GM08714 (cell line): ENCODE data around the gene DLX6.
A peak's percentile ranks its signal among the peaks of the same experiment; 100 is the strongest.
"Not testable (repeated sequence)": the region's sequence is repeated elsewhere in the genome, so short reads cannot be mapped to it uniquely, and the experiment has no call there.

ENCODE experiments used
- H3K4me3 ChIP-seq: fragments of 200-500 bp; sonication (Bioruptor generic); 2 replicates; pipeline ENCODE4 v1.5.1; 2014; ENCODE audit warnings: mild to moderate bottlenecking, low read length, inconsistent platforms
- ZNF274 ChIP-seq: IDR thresholded peaks from 2 replicates; pipeline ENCODE4 v1.6.1; 2012; ENCODE audit warnings: mild to moderate bottlenecking, low read depth, low read length

DLX6 gene

DNA sequence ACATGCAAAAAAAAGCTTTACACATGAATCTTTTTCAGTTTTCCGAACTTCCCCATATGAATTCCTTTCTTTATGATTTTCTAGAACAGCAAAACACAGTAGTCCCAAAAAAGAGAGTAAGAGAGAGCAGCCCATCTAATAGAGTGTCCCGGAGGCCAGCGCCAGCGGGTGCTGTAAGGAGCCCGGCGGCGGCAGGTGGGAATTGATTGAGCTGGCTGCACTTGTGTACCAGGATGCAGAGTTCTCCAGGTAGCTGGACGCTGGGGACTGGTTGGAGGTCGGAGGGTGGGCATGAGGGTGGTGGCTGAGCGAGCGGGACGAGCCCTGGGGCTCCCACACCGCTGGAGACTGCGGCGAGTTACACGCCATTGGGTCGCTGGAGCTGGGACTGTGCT, 15.2 kb downstream of the DLX6 start:
- no peak for TF ChIP-seq ZNF274
- no peak overlapping the region for H3K4me3 ChIP-seq

DNA sequence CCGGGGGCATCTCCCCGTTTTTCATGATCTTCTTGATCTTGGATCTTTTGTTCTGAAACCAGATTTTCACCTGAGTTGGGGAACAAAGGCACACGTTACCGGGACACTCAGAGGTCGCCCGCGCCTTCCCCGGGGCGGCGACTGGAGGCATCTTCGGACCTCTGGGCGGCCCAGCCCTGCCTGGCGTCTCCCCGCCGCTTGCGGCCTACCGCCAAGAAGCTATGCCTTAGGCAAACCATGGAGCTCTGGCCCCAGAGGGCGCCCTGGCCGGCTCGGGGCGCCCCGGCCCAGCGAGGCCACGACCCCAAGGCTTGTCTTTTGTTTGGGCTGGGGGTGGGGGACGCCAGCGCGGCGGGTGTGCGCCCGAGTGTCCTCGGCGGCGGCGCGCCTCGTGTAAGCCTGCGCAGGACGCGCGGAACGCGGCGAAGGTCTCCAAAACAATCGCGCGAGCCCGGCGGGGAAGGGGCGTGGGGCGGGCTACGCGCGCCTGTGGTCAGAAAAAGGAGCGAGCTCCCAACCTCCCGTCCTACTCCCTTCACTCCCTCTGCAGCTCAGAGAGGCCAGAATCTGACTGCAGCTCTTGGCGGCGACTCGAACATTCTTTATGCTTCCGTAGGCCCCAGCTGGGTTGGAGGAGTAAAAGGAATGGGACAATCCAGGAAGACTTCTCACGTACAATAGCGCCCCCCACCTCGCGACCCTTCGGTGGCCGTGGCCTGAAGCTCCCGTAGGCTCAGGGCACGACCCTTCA, 15.8 kb downstream of the DLX6 start:
- TF ChIP-seq ZNF274, result no peak
- no peak overlapping the region for H3K4me3 ChIP-seq

DNA sequence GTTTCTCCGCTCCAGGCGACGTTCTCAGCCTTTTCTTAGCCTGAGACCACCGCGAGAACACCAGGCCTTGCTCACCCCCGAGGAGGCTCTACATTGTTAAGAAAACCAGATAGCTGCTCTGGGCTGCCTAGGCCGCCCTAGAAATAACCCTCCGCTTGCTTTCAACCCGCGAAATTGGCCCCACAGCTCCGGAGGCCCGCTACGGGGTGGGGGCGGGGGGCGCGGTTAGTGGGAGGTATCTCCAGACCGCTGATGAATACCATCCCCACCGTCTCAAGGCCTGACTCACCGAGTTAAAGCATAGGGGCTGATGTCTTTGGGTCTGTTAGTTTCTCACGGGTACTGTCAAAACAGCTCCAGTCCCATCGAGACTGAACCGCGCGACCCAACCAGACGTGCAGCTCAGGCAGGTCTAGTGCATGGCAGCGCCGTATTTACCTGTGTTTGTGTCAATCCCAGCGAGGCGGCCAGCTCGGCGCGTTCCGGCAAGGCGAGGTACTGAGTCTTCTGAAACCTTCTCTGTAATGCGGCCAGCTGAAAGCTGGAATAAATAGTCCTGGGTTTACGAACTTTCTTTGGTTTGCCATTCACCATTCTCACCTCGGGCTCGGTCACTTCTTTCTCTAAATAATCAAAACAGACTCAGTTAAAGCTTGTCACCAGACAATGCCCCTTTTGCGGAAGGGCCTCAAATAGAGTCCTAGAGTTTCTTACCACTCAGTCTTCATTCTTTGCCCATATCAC, 16.6 kb downstream of the DLX6 start:
- no peak for TF ChIP-seq ZNF274
- H3K4me3 ChIP-seq, result no peak overlapping the region

DNA sequence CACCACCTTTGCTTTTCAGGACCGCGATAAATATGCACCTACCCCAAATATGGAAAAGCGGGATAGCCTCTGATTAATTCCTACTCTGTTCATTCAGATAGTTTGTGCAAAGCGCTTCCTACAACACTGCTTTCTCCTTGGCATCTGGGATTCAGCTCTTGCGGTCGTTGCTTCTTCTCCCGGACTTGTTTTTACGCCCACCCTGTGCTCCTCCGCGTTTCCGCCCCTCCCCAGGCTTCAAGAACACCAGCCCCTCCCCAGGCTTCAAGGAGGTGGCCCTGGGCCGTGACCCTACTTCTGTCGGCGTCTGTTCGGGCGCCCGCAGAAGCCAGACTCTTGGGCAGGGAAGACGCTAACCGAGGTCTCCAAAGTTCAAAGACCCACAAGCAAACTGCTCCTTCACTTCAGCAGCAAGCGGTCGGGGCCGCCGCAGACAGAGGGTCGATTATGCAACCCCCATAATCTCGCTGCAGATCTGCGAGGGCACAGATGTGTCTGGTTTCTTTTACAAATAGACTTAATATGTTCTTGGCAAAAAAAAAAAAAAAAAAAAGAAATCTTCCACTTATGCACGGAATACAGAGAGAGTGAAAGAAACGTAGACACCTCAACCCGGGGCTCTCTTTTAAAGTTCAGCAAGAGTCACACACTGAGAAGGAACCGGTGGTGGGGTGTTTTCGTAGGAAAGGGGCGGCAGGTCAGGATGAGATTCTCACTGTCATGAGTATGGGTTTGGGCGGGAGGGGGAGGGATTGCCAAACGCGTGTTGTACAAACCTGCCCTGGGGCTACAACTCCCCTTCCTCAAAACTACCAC, 17.3 kb downstream of the DLX6 start:
- H3K4me3 ChIP-seq, result no peak overlapping the region

DNA sequence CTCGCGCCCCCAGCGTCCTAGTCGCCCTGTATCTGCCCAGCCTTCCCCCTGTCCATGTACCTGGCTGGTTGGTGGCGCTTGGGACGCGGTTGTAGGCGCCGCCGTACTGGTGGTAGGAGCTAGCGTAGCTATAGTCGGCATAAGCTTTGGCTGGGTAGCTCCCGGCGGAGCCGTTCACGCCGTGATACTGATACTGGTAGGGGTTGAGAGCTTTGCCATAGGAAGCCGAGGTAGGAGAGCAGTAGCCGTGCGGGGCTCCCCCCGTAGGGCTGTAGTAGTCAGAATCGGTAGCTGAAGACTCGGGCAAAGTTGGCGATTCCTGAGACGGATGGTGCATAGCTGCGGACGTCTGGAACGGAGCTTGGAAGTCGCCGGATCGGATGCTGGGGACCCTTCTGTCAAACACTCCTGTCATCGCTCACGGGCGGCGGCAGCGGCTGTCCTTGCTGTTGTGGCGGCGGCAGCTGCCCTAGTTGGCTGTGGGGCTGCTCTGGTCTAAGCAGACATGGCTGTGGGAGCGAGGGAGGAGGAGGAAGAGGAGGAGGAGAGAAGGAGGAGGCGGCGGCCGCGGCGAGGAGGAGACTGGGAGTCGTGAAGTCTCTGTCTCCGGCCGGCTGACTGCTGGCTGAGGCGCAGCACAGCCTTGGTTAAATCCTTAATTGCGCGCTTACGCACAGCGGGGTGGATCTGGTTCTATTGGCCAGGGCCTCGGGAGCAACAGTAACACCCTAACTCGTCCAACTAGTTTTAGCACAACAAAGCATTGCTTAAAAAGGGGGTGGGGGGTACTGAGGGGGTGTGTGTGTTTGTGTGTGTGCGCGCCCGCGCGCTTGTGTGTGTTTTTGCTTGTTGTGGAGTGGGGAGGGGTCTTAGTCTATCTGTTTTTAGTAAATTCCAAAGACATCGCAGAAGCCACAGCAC, 19.1 kb downstream of the DLX6 start, which contains the start of gene DLX5:
DLX5 (minus strand) TSS at position 623 of the 921 bp plus-strand sequence; CDS start at position 415, 208 bp downstream.
- H3K4me3 ChIP-seq, result 0 out of 2 replicates have a peak within 1 kb of the TSS, but pooled peaks have one; percentile 7

More for the DNA sequence above, 17.3 kb downstream of the DLX6 start:
- no peak for TF ChIP-seq ZNF274

DNA sequence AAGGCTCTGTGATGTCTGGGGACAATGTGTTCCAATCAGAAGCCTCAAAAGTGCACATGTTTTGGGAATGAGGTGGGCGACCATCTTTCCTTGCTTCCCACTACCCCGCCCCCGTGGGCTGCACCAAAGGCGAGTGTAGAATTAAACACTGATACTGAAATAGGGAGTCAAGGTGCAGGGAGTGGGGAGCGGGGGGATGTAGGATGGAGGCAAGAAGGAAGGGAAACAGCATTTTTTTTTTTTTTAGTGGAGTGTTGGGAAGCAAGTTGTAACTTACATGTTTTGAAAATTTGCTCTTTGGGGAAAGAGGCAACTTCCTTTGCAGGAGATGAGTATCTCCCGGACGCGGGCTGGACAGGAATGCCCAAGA, 19.8 kb downstream of the DLX6 start:
- no peak overlapping the region for H3K4me3 ChIP-seq
- no peak for TF ChIP-seq ZNF274

More for the DNA sequence above, 19.1 kb downstream of the DLX6 start, which contains the start of gene DLX5:
- TF ChIP-seq ZNF274, result no peak

DNA sequence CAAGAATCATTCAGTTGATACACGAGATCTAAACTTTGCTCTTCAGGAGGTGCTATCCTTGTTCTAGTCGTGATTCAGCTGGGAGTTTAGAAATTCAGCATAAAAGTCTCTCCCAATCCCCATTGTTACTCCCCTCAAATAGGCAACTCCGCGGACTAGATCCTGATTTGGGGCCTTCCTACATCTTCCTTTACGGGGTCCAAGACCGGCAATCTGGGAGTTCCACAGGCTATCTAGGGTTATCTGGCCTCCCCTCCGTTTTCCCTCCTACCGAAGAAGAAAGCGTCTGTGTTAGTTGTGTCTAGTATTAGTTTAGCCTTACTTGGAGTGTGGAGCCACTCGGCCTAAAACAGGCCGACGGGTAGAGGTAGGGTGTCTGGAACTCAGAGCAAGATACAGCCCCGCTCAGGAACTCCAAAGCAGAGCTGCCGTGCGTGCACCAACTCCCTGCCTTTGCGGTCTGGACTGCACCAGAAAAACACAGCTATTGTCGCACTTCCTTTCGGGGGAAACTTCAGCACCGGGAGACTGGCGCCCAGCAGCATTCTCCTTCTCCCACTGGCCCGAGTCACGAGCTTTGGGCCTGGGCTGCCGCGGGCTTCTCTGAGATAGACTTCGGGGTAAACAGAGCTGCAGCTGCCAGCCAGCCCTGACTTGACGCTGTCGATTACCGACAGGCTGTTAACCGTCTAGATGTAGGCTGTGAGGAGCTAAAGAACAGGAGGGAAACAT, 20.8 kb downstream of the DLX6 start:
- no peak for TF ChIP-seq ZNF274
- H3K4me3 ChIP-seq, result no peak overlapping the region

DNA sequence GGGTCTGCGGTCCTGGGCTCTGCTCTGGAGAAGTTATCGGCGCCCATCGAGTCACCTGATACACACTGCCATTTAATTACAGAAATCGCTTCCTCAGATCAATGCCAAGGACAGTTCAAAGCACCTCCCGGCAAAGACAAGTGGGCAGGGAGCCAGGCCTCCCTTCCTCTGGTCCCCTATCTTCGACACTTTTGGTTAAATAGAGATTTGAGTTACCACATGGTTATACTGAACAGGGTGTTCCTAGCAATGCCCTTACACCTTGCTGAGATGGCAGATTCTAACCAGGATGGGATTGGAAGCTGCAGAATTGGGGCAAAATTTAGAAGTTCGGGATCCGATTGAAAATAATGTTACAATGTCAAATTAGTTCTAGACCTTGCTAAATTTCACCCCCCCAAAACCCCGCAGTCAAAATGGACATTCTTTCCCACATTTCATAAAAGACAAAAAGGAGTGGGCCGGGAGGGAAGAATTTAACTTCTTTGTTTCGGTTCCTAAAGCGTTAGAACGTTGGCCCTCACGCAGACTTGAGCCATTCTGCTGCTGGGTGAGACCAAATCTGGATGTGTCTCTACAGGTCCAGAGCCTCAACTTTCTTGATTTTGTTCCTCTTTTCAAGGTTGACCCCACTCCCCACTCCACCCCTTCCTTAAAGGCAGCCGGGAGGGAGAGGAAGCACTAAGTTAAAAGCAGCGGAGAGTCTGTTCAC, 21.5 kb downstream of the DLX6 start:
- H3K4me3 ChIP-seq, result no peak overlapping the region; the same call in 1 of the 2 replicates
- no peak for TF ChIP-seq ZNF274

DNA sequence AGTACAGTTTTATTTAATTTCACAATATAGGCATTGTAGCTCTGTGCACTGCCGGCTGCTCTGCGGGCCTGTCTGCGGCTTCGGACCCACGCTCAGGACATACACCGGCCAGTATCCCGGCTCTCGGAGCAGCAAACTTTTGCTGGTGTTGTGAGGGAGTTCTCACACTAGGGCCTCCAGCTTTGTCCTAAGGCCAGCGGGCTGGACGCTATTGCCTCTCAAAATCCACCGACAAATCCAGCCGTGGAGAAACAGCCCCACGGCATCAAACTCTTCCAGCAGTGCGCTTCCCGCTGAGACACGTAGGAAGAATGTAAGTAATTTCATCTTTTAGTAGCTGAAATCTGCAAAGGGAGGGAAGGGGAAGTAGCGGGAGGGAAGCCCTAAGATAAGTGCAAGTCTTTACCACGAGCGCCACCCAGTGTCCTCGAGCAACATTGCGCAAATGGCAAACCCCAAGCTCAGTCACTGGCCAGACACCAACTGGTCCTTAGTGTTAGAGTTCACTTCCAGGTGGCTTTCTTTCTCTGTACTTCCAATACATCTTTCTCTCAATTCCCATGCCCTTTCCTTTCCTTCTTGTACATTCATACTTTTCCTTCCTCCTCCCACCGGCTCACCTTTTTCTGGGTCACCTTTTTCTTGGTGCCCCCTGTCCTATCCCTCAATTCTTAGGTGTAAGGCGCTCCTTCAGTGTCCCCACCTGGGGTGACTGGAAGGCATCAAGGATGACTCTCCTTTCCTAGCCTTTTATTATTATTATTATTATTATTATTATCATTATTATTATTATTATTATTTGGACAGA, 22.3 kb downstream of the DLX6 start:
- TF ChIP-seq ZNF274, result no peak
- no peak overlapping the region; the same call in 1 of the 2 replicates for H3K4me3 ChIP-seq

DNA sequence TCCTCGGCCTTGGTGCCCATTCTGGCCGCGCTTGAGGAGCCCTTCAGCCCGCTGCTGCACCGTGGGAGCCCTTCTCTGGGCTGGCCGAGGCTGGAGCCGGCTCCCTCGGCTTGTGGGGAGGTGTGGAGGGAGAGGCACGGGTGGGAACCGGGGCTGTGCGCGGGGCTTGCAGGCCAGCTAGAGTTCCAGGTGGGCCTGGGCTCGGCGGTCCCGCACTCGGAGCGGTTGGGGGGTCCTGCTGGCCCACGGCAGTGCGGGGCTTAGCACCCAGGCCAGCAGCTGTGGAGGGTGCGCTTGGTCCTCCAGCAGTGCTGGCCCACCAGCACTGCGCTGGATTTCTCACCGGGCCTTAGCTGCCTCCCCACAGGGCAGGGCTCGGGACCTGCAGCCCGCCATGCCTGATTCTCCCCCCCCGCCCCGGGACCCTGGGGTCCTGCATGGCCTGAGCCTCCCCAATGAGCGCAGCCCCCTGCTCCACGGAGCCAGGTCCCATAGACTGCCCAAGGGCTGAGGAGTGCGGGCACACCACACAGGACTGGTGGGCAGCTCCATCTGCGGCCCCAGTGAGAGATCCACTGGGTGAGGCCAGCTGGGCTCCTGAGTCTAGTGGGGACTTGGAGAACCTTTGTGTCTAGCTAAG, 29.0 kb downstream of the DLX6 start:
- H3K4me3 ChIP-seq, result not testable (repeated sequence)

DNA sequence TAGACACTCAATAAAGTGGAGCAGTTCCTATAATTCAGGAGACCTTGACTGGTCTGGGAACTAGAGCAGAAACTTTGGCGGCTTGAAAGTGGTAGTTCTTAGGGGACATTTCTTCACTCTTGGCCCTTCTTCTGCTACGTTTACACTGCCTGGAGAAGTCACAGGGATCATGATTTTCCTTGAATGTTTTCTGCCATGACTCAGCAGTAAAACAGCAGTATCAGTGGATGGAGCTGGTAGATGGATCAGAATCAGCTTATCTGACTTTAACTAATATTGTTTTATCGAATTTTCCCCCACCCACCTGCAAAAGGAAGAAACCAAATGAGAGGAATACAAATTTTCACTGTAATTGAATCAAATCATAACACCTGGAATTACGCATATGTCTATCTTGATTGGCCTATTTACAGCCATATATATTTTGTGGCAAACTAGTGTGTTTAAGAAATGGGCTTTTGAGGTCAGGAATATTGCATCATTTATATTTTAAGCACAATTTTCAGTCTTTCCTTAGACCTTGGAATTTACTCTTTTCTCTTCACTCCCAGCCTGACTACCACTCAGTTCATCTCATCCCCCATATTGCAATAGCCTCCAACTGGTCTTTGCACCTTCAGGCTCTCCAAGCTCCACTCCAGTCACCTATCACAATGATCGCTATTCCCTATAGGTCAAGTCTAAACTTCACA, 34.2 kb downstream of the DLX6 start:
- H3K4me3 ChIP-seq, result no peak overlapping the region
- TF ChIP-seq ZNF274, result no peak
